ENCODE results near the gene PCDHGA11. TPM values are rescaled to one million over a fixed set of nuclear protein-coding genes. Genes with fewer than 3 reads are reported as not detected.
"Not testable (repeated sequence)": the region's sequence is repeated elsewhere in the genome, so short reads cannot be mapped to it uniquely, and the experiment has no call there.

Gene PCDHGA11
- total RNA-seq, 1 donor from 2014 or later: 7.8 TPM

DNA sequence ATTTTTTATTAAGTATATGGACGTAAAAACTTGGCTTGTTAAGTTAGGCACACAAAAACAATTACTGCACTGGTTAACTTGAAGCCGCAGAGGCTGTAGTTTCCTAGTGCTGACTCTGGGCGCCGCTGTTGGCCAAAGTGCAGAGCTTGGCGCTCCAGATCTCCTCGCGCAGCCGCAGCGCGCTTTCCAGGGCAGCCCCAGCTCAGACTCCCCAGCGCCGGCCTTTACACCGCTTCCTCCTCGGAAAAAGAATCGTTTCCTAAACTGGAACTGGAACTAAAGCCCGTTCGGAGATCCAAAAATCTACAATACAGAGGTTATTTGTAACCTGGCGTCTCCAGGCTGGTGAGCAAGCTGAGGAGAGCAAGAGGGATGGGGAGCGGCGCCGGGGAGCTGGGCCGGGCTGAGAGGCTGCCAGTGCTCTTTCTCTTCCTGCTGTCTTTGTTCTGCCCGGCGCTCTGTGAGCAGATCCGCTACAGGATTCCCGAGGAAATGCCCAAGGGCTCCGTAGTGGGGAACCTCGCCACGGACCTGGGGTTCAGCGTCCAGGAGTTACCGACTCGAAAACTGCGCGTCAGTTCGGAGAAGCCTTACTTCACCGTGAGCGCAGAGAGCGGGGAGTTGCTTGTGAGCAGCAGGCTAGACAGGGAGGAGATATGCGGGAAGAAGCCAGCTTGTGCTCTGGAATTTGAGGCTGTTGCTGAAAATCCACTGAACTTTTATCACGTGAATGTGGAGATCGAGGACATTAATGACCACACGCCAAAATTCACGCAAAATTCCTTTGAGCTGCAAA lies 22.9 kb upstream of the PCDHGA11 start, which contains the start of gene PCDHGB5:
TSS of gene PCDHGB5 (plus strand) at position 192 of the 796 bp plus-strand sequence. CDS start at position 373, 181 bp downstream.
- DNase-seq (ENCODE audit: low spot score): peak; percentile 64
- intact Hi-C loops (cut with DNase I): not testable (repeated sequence)
- ATAC-seq: peak; percentile 84

- no peak for DNase-seq (ENCODE audit: low spot score)
- intact Hi-C loops (cut with DNase I): no loop called here
- ATAC-seq: no peak
These were observed 22.2 kb upstream of the PCDHGA11 start for GRCh38 chr5:141398608-141399007.

DNA sequence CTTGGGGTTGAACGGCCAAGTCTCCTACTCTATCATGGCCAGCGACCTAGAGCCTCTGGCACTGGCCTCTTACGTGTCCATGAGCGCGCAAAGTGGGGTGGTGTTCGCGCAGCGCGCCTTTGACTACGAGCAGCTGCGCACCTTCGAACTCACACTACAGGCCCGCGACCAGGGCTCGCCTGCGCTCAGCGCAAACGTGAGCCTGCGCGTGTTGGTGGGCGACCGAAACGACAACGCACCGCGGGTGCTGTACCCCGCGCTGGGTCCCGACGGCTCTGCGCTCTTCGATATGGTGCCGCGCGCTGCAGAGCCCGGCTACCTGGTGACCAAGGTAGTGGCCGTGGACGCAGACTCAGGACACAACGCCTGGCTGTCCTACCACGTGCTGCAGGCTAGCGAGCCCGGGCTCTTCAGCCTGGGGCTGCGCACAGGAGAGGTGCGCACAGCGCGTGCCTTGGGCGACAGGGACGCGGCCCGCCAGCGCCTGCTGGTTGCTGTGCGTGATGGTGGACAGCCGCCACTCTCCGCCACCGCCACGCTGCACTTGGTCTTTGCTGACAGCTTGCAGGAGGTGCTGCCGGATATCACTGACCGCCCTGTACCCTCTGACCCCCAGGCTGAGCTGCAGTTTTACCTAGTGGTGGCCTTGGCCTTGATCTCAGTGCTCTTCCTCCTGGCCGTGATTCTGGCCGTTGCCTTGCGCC lies 21.1 kb upstream of the PCDHGA11 start:
- intact Hi-C loops (cut with DNase I): no loop called here
- no peak for ATAC-seq

DNA sequence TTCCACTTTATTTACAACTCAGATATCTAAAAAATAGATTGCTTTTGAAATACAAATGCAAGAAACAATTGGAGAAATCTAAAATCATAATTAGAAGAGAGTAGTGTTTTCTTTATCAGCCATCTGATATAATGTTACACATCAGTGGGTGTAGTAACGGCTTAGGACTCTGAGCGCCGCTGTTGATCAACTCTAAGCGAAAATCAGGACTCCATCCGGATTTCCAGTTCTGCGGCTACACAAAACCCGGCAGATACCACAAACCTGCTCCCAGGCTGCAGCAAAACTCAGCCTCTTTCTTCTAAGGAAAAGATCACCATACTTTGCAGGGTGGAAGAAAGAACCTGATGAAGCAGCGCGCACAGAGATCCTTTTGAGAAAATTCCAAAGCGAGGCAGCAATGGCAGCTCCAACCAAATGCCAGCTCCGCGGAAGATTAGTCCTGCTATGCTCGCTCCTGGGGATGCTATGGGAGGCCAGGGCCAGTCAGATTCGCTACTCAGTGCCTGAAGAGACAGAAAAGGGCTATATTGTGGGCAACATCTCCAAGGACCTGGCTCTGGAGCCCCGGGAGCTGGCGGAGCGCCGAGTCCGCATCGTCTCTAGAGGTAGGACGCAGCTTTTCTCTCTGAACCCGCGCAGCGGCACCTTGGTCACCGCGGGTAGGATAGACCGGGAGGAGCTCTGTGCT lies 18.2 kb upstream of the PCDHGA11 start, which contains the start of gene PCDHGA9:
TSS of gene PCDHGA9 (plus strand) at position 226 of the 691 bp plus-strand sequence. CDS start at position 401, 175 bp downstream.
- intact Hi-C loops (cut with DNase I): no loop called here
- no peak for DNase-seq (ENCODE audit: low spot score)
- ATAC-seq: no peak

More for the DNA sequence above, 21.1 kb upstream of the PCDHGA11 start:
- DNase-seq (ENCODE audit: low spot score): no peak

- no peak for DNase-seq (ENCODE audit: low spot score)
- intact Hi-C loops (cut with DNase I): no loop called here
- ATAC-seq: no peak
These were observed 17.5 kb upstream of the PCDHGA11 start for GRCh38 chr5:141403387-141403786.

GRCh38 chr5:141407790-141408505 lies 12.9 kb upstream of the PCDHGA11 start, which contains the start of gene PCDHGB6:
Gene PCDHGB6 (plus strand): TSS chr5:141408021. CDS start chr5:141408203, 182 bp downstream.
- DNase-seq (ENCODE audit: low spot score): peak; percentile 66
- intact Hi-C loops (cut with DNase I): not testable (repeated sequence)
- peak; percentile 84 for ATAC-seq

DNA sequence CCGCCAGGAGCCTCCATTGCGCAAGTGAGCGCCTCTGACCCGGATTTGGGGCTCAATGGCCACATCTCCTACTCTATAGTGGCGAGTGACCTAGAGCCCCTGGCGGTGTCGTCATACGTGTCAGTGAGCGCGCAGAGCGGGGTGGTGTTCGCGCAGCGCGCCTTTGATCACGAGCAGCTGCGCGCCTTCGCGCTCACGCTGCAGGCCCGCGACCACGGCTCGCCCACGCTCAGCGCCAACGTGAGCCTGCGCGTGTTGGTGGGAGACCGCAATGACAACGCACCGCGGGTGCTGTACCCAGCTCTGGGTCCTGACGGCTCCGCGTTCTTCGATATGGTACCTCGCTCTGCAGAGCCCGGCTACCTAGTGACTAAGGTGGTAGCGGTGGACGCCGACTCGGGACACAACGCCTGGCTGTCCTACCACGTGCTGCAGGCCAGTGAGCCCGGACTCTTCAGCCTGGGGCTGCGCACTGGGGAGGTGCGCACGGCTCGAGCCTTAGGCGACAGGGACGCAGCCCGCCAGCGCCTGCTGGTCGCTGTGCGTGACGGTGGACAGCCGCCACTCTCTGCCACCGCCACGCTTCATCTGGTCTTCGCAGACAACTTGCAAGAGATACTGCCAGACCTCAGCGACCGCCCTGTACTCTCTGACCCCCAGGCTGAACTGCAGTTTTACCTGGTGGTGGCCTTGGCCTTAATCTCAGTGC lies 11.1 kb upstream of the PCDHGA11 start:
- DNase-seq (ENCODE audit: low spot score): no peak
- no peak for ATAC-seq
- intact Hi-C loops (cut with DNase I): no loop called here

- intact Hi-C loops (cut with DNase I): no loop called here
- ATAC-seq (no peak), DNase-seq (ENCODE audit: low spot score) (no peak)
These were observed 9.3 kb upstream of the PCDHGA11 start for GRCh38 chr5:141411575-141411974.

GRCh38 chr5:141412854-141413539 lies 7.9 kb upstream of the PCDHGA11 start, which contains the start of gene PCDHGA10:
Gene PCDHGA10 (plus strand): TSS chr5:141412987. CDS start chr5:141413176, 189 bp downstream.
- DNase-seq (ENCODE audit: low spot score): peak; percentile 59
- intact Hi-C loops (cut with DNase I): no loop called here
- ATAC-seq: peak; percentile 39

DNA sequence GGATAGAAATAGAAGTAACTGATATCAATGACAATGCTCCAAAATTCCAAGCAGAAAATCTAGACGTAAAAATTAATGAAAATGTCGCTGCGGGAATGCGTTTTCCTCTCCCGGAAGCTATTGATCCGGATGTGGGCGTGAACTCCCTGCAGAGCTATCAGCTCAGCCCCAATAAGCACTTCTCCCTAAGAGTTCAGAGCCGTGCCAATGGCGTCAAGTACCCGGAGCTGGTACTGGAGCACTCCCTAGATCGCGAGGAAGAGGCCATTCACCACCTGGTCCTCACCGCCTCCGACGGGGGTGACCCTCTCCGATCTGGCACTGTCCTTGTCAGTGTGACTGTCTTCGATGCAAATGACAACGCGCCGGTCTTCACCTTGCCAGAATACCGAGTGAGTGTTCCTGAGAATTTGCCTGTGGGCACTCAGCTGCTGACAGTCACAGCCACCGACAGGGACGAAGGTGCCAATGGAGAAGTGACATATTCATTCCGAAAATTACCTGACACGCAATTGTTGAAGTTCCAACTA lies 7.2 kb upstream of the PCDHGA11 start:
- intact Hi-C loops (cut with DNase I): no loop called here
- no peak for DNase-seq (ENCODE audit: low spot score)
- ATAC-seq: no peak

GRCh38 chr5:141414548-141415274 lies 6.1 kb upstream of the PCDHGA11 start:
- DNase-seq (ENCODE audit: low spot score); intact Hi-C loops (cut with DNase I); ATAC-seq: not testable (repeated sequence)

- DNase-seq (ENCODE audit: low spot score); ATAC-seq; intact Hi-C loops (cut with DNase I): not testable (repeated sequence)
These were observed 5.6 kb upstream of the PCDHGA11 start for GRCh38 chr5:141415275-141415618.

DNA sequence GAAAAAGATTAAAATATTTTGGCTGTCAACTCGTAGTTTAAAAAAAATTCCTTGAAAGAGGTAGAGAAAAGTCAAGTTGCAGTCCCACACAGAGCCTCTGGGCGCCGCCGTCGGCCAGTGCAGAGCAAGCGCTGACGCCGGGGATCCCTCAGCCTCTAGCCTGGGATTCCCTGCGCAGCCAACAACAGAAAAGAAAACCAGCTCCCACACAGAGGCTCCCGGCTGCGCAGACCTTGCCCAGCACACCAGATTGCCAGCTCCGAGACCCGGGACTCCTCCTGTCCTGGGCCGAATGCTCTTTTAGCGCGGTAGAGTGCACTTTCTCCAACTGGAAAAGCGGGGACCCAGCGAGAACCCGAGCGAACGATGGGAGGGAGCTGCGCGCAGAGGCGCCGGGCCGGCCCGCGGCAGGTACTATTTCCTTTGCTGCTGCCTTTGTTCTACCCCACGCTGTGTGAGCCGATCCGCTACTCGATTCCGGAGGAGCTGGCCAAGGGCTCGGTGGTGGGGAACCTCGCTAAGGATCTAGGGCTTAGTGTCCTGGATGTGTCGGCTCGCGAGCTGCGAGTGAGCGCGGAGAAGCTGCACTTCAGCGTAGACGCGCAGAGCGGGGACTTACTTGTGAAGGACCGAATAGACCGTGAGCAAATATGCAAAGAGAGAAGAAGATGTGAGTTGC lies 3.2 kb upstream of the PCDHGA11 start, which contains the start of gene PCDHGB7:
TSS of gene PCDHGB7 (plus strand) at position 184 of the 679 bp plus-strand sequence. CDS start at position 367, 183 bp downstream.
- intact Hi-C loops (cut with DNase I): not testable (repeated sequence)
- peak; percentile 94 for ATAC-seq

GRCh38 chr5:141419074-141419880 lies 1.6 kb upstream of the PCDHGA11 start:
- ATAC-seq (no peak), DNase-seq (ENCODE audit: low spot score) (peak; percentile 52)
- intact Hi-C loops (cut with DNase I): no loop called here

More for the DNA sequence above, 3.2 kb upstream of the PCDHGA11 start, which contains the start of gene PCDHGB7:
- DNase-seq (ENCODE audit: low spot score): peak; percentile 78

DNA sequence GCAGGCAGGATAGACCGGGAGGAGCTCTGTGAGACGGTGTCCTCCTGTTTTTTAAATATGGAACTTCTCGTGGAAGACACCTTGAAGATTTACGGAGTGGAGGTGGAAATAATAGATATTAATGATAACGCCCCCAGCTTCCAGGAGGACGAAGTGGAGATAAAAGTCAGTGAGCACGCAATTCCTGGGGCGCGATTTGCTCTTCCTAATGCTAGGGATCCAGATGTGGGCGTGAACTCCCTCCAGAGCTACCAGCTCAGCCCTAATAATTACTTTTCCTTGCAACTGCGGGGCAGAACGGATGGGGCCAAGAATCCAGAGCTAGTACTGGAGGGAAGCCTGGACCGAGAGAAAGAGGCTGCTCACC lies 621 bp downstream of the PCDHGA11 start:
- DNase-seq (ENCODE audit: low spot score): no peak
- no peak for ATAC-seq
- intact Hi-C loops (cut with DNase I): loop anchor here (10.0 kb wide), 1 partner anchor 123 kb away; no protein-coding TSS in a partner anchor
